GM13976 (cell line): ENCODE results near the gene MSI1.

Experiments used
- DNase-seq: peaks from one replicate; pipeline ENCODE4 v3.0.0; 2012; ENCODE audit warnings: low spot score
- in situ Hi-C: fragments of 300-500 bp; cut with MboI; formaldehyde crosslinking; loops from one replicate; pipeline ENCODE4 v1.12.0; 2022; ENCODE audit warnings: low sequenced_read_pairs, mixed read lengths, inconsistent platforms; ENCODE audit not compliant: unreplicated experiment
- TF ChIP-seq, protein P1 (sequence below): IDR thresholded peaks from 2 replicates; pipeline ENCODE4 v1.5.1; 2012; ENCODE audit warnings: borderline replicate concordance, mild to moderate bottlenecking; ENCODE audit not compliant: insufficient read depth; ENCODE audit errors: extremely low read depth, missing control alignments, control extremely low read depth

Gene MSI1

DNA sequence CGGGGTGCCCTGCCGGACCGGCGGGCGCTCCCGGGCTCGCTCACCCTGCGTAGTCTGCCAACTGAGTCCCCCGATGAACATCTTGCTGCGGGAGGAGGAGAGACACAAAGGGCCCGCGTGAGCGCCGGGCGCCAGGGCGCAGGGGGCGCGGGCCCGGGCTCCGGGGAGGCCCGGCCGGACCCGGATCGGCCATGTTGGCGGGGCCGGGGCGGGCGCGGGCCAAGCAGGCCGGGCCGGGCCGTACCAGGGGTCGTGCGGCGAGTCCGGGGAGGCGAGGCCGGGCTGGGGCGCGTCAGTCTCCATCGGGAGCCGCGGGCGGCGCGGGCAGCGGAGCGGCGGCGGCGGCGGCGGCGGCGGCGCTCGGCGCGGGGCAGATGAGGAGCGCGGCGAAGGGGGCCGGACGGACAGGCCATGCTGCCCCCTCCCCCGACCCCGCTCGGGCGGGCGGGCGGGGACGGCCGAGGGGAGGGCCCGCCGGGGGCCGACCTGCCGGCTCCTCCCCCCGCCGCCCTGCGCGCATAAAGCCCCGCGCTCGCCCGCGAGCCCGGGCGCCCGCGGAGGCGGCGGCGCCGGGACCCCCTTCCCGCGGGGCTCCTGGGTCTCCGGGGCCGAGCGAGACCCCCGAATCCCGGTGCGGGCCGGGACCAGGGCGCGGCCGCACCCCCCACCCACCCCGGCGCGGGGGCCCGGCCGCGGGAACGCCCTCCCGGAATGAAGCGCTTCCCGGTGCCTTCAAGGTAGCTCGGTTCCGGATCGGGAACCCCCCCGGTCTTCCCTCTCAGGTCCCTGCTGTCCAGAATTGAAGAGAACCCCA, at the start of gene MSI1:
Gene MSI1, minus strand, starts transcription at position 376 of the 814 bp plus-strand sequence. Its CDS starts 73 bp downstream, at position 303.
- no peak for DNase-seq
- TF ChIP-seq, protein P1, sequence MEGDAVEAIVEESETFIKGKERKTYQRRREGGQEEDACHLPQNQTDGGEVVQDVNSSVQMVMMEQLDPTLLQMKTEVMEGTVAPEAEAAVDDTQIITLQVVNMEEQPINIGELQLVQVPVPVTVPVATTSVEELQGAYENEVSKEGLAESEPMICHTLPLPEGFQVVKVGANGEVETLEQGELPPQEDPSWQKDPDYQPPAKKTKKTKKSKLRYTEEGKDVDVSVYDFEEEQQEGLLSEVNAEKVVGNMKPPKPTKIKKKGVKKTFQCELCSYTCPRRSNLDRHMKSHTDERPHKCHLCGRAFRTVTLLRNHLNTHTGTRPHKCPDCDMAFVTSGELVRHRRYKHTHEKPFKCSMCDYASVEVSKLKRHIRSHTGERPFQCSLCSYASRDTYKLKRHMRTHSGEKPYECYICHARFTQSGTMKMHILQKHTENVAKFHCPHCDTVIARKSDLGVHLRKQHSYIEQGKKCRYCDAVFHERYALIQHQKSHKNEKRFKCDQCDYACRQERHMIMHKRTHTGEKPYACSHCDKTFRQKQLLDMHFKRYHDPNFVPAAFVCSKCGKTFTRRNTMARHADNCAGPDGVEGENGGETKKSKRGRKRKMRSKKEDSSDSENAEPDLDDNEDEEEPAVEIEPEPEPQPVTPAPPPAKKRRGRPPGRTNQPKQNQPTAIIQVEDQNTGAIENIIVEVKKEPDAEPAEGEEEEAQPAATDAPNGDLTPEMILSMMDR, result no peak
- in situ Hi-C loops, result no loop called here

DNA sequence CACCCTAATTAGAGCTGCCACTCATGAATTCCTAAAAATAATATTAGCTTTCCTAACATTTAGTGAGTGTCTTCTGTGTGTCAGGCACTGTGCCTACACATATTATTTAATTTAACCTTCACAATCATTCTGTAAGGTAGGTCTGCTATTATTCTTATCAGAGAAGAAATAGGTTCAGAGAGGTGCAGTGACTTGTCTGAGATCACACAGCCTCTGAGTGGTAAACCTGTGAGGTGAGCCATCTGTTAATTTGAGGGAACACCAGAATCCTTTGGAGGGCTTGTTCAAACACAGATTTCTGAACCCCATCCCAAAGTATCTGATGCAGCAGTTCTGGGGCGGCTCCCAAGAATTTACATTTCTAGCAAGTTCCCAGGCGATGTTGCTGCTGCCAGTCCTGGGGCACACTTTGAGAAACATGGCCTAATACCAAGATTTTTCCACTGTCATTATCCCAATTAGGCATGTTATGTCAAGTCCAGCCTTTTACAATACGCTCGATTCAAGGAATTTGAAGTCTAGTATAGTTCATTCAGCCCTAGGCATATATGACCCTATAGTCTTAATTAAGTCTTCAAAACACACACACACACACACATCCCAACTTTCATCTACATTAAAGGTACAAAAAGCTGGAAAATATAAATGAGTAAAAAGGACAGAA, 49.1 kb upstream of the MSI1 start:
- in situ Hi-C loops, result no loop called here
- DNase-seq, result no peak
- TF ChIP-seq, protein P1, result no peak

DNA sequence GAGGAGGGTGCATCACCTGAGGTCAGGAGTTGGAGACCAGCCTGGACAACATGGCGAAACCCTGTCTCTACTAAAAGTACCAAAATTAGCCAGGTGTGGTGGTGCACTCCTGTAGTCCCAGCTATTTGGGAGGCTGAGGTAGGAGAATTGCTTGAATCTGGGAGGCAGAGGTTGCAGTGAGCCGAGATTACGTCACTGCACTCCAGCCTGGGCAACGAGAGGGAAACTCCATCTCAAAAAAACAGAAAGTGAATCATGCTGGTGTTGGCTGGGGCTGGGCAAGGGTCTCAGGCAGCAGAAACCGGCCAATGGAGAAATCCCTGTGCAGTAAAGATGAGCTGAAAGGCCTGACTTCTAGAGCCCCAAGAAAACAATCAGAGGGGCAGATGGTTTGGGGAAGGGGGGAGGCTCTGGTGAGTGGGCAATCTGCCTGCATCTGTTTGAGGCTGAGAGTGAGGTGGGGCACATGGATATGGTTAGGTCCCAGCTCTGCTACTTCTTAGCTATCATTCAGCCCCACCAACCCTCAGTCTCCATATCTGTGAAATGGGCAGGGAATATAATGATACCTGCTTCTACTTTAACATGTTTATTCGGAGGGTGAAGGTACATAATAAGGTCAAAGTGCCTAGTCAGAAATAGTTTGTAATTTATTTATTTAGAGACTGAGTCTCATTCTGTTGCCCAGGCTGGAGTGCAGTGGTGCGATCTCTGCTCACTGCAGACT, 47.7 kb upstream of the MSI1 start:
- TF ChIP-seq, protein P1, result no peak
- in situ Hi-C loops, result no loop called here
- DNase-seq, result no peak

DNA sequence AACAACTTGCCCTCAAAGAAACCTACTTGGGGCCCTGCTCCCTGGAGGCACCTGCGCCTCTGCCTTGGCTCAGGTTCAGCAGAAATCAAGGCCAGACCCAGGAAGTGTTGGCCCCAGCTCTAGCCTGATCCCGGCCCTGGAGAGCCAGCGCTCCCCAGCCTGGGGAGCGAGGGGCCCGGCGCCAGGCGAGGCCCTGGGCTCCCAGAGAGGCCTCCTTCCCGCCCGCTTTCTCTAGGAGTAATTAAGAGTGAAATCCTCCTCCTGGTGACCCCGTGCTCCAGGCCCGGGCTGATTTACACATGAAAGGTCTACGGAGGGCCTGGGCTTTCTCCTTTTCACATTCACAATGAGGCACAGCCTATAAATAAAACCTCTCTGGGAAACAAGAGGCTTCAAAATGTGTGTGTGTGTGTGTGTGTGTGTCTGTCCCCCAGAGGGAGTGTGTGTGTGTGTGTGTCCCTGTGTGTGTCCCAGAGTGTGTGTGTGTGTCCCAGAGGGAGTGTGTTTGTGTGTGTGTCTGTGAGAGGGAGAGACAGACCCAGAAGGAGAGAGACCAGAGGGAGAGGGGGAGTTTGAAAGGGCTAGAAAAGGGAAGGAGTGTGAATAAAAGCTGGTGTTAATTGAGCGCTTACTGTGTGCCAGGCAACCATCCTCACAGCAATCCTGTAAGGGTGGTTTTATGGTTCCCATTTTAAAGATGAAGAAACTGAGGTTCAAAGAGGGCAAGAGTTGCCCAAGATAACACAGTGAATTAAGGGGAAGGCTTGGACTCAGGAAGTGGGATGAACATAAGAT, 45.1 kb upstream of the MSI1 start:
- no peak for DNase-seq
- in situ Hi-C loops, result no loop called here
- TF ChIP-seq, protein P1, result no peak

DNA sequence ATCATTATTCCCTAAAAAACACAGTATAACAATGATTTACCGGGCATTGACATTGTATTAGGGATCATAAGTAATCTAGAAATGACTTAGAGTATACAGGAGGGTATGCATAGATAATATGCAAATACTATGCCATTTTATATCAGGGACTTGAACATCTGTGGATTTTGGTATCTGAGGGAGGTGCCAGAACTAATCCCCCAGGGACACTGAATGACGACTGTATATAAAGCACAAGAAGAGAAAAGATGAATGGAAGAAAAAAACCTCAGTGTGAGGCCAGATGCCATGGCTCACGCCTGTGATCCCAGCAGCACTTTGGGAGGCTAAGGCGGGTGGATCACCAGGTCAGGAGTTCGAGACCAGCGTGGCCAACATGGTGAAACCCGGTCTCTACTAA, 43.5 kb upstream of the MSI1 start:
- TF ChIP-seq, protein P1, result no peak
- in situ Hi-C loops, result no loop called here
- DNase-seq, result no peak

DNA sequence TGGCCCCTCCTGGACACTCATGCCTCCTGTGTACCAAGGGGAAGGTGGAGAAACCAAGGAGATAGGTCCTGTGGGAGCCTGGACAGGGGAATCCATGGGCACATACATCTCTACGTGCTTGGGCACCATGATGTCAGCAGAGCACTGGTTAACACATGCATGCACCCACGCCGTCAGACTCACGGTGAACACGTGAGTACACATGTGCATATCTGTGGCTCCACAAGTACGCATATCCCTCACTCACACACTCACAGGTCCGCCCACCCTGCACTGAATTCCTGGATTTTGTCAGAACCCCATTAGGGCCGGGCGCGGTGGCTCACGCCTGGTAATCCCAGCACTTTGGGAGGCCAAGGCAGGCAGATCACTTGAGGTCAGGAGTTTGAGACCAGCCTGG, 39.8 kb upstream of the MSI1 start:
- TF ChIP-seq, protein P1, result no peak
- DNase-seq, result no peak
- in situ Hi-C loops, result no loop called here
